ENCODE results near the gene SLC45A1. TPM values are rescaled to one million over a fixed set of nuclear protein-coding genes. Genes with fewer than 3 reads are reported as not detected.

Gene SLC45A1
- total RNA-seq, 6 donors from 2014 or later: 0.91 to 1.4 (median 1.0) TPM; not detected in 2

- ATAC-seq (ENCODE audit: low FRiP score in 2 of 2) (no peak), DNase-seq (no peak)
- Histone ChIP-seq H3K9me3 (no peaks in the 10 kb centered on the region), H3K27me3 (peaks cover 0 to 3% (median 0%) of the 10 kb centered on the region in 4 donors), H3K4me3 (no peak overlapping the region), H3K36me3 (no peaks in the 10 kb centered on the region), H3K27ac (no peak overlapping the region), H3K4me1 (peaks cover 14 to 27% (median 18%) of the 10 kb centered on the region in 4 donors)
- TF ChIP-seq POLR2AphosphoS5 (IDR thresholded peaks at IDR 0.05): no peak
- no peak for TF ChIP-seq EP300 (IDR thresholded peaks at IDR 0.05)
- no peak for TF ChIP-seq CTCF (IDR thresholded peaks at IDR 0.05)
- no peak for TF ChIP-seq POLR2A (IDR thresholded peaks at IDR 0.05)
- 88 to 92% methylated on average over 1 of the region's 1 CpG for WGBS, 2 donors
Observed at GRCh38 chr1:8311068-8311718, 6.7 kb upstream of the SLC45A1 start.

GRCh38 chr1:8312235-8313218 is 5.4 kb upstream of the SLC45A1 start:
- no peak for ATAC-seq (ENCODE audit: low FRiP score in 2 of 2)
- H3K27me3 ChIP-seq: peaks cover 0 to 5% (median 0%) of the 10 kb centered on the region in 4 donors
- no peak overlapping the region for H3K4me3 ChIP-seq
- TF ChIP-seq CTCF (IDR thresholded peaks at IDR 0.05) (no peak), POLR2A (IDR thresholded peaks at IDR 0.05) (no peak), EP300 (IDR thresholded peaks at IDR 0.05) (no peak), POLR2AphosphoS5 (IDR thresholded peaks at IDR 0.05) (no peak)
- no peak for DNase-seq
- WGBS, 2 donors: 83 to 84% methylated on average over 16 to 17 of the region's 17 CpGs
- H3K9me3 ChIP-seq: no peaks in the 10 kb centered on the region
- H3K36me3 ChIP-seq: no peaks in the 10 kb centered on the region
- peak overlapping the region in 1 of 4 donors; percentile 20 for H3K27ac ChIP-seq
- H3K4me1 ChIP-seq: peaks cover 15 to 28% (median 19%) of the 10 kb centered on the region in 4 donors

- 66 to 81% methylated on average over 6 of the region's 6 CpGs for WGBS, 2 donors
Observed at GRCh38 chr1:8313231-8313630, 4.7 kb upstream of the SLC45A1 start.

More at GRCh38 chr1:8313231-8313630, 4.7 kb upstream of the SLC45A1 start:
- no peak for DNase-seq
- no peak overlapping the region for H3K4me3 ChIP-seq
- ATAC-seq (ENCODE audit: low FRiP score in 2 of 2): no peak
- TF ChIP-seq EP300 (IDR thresholded peaks at IDR 0.05) (no peak), POLR2AphosphoS5 (IDR thresholded peaks at IDR 0.05) (no peak), POLR2A (IDR thresholded peaks at IDR 0.05) (no peak), CTCF (IDR thresholded peaks at IDR 0.05) (no peak)
- peaks cover 0 to 8% (median 0%) of the 10 kb centered on the region in 4 donors for H3K27me3 ChIP-seq
- H3K36me3 ChIP-seq: no peaks in the 10 kb centered on the region
- peaks cover 22 to 35% (median 25%) of the 10 kb centered on the region in 4 donors for H3K4me1 ChIP-seq
- H3K27ac ChIP-seq: no peak overlapping the region
- no peaks in the 10 kb centered on the region for H3K9me3 ChIP-seq

All from upper lobe of left lung (tissue), 6 donors.